ENCODE results near the gene SRRD.
"Not testable (repeated sequence)": the region's sequence is repeated elsewhere in the genome, so short reads cannot be mapped to it uniquely, and the experiment has no call there.

The SRRD gene, protein sequence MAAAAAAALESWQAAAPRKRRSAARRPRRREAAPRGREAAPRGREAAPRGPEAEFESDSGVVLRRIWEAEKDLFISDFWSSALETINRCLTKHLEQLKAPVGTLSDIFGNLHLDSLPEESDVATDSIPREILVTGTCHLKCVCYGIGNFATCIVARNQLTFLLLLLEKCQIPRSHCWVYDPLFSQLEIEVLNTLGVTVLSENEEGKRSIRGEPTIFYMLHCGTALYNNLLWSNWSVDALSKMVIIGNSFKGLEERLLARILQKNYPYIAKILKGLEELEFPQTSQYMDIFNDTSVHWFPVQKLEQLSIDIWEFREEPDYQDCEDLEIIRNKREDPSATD

DNA sequence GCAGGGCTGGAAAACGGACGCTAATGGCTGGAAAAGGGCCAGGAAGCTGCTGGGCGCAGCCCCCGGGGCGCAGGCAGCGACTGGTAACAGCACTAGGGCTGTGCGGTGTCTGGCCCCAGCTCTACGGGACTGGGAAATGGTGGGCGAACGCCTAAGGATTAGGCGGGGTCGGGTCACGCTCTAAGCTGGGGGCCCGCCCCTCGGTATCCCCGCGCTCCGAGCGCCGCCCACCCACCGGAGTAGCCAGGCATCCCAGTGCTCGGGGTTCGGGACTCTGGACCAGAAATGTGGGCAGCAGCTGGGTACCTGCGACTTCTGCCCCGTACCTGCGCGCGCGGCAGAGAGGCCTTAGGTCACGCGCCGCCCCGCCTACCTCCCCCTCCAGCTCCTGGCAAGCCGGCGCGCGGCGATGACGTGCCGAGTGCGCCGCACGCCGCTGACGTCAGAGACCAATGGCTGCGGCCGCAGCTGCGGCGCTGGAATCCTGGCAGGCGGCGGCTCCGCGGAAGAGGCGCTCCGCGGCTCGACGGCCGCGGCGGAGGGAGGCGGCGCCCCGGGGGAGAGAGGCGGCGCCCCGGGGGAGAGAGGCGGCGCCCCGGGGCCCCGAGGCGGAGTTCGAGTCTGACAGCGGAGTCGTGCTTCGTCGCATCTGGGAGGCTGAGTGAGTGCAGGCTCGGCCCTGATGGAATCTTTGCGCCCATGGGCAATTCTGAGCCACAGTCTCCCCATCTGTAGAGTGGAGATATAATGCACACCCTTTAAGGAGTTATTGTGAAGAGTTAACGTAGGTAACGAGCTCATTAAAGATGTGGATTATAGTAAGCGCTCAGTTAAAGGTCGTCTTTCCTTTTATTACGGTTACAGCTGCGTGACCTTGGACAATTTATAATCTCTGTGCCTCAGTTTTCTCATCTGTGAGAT is at the start of gene SRRD, which contains the start of gene HPS4:
Gene SRRD, plus strand, starts transcription at position 439 of the 921 bp plus-strand sequence. Its CDS starts 14 bp downstream, at position 453.
Gene HPS4, minus strand, starts transcription at position 345 of the 921 bp plus-strand sequence. CDS start 2,021 bp downstream, outside the sequence.
- Mint-ChIP-seq H3K27ac (peak within 1 kb of the TSS; percentile 96), H3K9me3 (no peaks in the 10 kb centered on the region), H3K4me1 (ENCODE audit: low read depth) (peaks cover 69% of the 10 kb centered on the region), H3K27me3 (no peaks in the 10 kb centered on the region), H3K4me3 (peak within 1 kb of the TSS; percentile 96), H3K36me3 (ENCODE audit: low read depth) (peaks cover 46% of the 10 kb centered on the region)

DNA sequence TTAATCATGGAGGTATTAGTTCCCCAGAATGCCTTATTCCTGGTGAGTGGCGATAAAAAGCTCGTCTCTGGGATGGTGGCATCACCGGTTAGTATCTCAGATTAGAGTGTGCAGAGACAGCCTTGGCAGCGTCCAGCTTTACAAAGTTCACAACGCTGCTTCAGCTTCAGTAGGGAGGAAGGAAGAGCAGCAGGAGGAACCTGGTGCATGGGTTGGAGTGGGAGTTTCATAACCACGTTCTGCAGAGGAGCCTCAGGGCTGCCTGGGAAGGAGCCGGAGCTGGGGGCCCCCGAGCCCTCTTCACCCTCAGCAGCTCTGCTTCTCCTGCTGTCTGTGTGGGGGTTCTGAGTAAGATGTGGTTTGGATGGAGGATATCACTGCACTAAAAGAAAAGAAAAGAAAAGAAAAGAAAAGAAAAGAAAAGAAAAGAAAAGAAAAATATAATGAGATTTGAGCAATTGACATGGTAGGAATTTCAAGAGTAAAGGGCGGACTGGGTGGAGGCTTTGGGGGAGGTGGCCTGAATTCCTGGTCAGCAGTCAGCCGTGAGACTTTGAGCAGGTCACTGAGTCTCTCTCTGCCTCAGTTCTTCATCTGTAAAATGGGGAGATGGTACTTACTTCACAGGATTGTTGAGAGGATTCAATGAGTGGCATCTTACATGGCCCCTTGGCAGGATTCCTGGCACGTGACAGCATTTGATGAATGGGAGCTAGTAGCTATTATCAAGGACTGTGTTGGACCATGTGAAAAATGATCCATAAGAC is 48.2 kb upstream of the SRRD start:
- Mint-ChIP-seq H3K4me3 (no peak overlapping the region), H3K27ac (no peak overlapping the region), H3K9me3 (no peaks in the 10 kb centered on the region), H3K27me3 (no peaks in the 10 kb centered on the region), H3K4me1 (ENCODE audit: low read depth) (peaks cover 43% of the 10 kb centered on the region), H3K36me3 (ENCODE audit: low read depth) (peaks cover 40% of the 10 kb centered on the region)

DNA sequence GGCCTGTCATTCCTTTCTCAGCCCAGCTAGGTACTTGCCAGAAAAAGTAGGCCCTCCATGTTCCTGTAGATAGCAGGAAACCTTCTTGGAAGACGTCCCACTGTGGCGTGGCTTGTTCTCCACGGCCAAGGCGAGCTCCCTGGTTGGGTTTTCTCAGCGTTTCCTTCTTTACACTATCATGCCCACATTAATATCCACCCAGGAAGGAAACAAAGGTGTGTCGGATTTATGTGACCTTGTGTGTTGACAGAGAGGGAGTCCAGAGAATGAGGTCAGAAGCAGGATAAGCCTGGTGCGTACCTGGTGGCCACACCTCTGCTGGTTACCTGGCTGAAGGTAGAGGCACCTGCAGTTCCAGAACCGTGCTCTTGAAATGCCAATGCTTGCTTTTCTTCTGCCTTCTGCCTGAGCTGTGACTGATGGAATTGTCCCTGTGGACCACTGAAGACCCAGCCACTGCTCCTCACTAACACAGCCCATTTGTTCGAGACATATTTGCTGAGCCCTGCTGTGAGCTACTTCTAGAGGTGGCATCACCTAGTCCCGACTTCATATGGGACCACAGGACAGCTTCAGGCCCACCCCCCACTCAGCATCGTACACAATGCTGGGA is 46.7 kb upstream of the SRRD start:
- peaks cover 28% of the 10 kb centered on the region for H3K4me1 Mint-ChIP-seq (ENCODE audit: low read depth)
- peaks cover 40% of the 10 kb centered on the region for H3K36me3 Mint-ChIP-seq (ENCODE audit: low read depth)
- no peaks in the 10 kb centered on the region for H3K27me3 Mint-ChIP-seq
- H3K4me3 Mint-ChIP-seq, result no peak overlapping the region
- H3K9me3 Mint-ChIP-seq, result no peaks in the 10 kb centered on the region
- H3K27ac Mint-ChIP-seq, result no peak overlapping the region

DNA sequence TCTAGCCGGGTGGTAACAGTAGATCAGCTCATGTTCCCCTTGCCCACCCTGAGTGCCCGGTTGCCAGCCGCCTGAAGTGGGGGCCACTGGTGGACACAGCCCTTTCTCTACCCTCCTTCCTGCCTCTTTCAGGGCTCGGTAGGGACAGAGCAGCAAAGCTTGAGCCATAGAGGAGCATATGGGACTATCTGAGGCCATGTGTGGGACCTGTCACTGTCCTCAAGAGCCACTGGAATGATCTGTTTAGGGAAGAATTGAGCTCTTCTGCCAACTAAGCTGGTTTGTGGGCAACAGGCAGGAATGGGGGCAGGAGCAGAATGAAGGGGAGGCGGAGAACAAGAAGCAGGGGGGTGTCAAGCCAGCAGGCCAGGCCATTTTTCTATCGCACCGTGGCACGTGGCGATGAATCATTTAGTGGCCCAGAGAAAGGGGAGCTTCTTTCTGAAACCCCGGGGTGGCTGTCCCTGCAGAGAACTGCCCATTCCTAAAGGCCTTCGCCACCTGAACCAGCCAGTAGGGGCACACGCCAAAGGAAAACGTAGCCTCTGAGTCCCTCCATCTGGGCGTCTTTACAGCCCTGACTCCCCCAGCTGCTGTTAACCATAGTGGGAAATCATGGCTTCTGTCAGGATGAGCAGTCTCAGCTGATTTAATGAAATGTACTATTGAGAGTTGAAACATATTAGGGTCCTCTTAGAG is 45.8 kb upstream of the SRRD start:
- H3K9me3 Mint-ChIP-seq, result no peaks in the 10 kb centered on the region
- no peak overlapping the region for H3K27ac Mint-ChIP-seq
- no peaks in the 10 kb centered on the region for H3K27me3 Mint-ChIP-seq
- H3K36me3 Mint-ChIP-seq (ENCODE audit: low read depth), result peaks cover 41% of the 10 kb centered on the region
- H3K4me3 Mint-ChIP-seq, result no peak overlapping the region
- peaks cover 19% of the 10 kb centered on the region for H3K4me1 Mint-ChIP-seq (ENCODE audit: low read depth)

DNA sequence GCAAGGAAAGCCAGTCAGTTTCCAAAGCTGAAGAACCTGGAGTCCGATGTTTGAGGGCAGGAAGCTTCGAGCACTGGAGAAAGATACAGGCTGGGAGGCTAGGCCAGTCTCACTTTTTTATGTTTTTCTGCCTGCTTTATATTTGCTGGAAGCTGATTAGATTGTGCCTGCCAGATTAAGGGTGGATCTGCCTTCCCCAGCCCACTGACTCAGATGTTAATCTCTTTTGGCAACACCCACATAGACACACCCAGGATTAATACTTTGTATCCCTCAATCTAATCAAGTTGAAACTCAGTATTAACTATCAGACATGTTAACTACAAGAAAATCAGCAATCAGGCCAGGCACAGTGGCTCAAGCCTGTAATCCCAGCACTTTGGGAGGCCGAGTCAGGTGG is 44.9 kb upstream of the SRRD start:
- not testable (repeated sequence) for H3K27me3 Mint-ChIP-seq, H3K27ac Mint-ChIP-seq, H3K9me3 Mint-ChIP-seq, H3K4me3 Mint-ChIP-seq
- Mint-ChIP-seq H3K4me1 (ENCODE audit: low read depth) (peaks cover 18% of the 10 kb centered on the region), H3K36me3 (ENCODE audit: low read depth) (peaks cover 41% of the 10 kb centered on the region)

DNA sequence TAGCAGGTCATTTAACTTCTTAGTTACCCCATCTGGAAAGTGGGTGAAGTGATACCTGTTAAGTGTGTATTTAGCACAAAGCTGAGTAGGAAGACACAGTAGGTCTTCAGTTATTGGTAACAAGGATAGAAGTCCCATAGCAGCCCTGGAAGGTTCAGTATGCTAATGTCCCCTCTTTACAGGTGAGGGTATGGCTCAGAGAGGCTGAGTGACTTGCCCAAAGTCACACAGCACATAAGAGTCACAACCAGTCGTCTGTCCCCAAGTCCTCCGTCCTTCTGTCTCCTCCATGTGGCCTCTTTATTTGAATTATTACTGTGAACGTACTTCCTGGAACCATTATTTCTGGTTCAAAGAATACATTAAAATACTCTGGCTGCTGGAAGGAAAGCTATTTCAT is 44.1 kb upstream of the SRRD start:
- H3K36me3 Mint-ChIP-seq (ENCODE audit: low read depth), result peaks cover 39% of the 10 kb centered on the region
- peaks cover 18% of the 10 kb centered on the region for H3K4me1 Mint-ChIP-seq (ENCODE audit: low read depth)
- H3K27me3 Mint-ChIP-seq, result no peaks in the 10 kb centered on the region
- H3K4me3 Mint-ChIP-seq, result no peak overlapping the region
- H3K9me3 Mint-ChIP-seq, result no peaks in the 10 kb centered on the region
- no peak overlapping the region for H3K27ac Mint-ChIP-seq

DNA sequence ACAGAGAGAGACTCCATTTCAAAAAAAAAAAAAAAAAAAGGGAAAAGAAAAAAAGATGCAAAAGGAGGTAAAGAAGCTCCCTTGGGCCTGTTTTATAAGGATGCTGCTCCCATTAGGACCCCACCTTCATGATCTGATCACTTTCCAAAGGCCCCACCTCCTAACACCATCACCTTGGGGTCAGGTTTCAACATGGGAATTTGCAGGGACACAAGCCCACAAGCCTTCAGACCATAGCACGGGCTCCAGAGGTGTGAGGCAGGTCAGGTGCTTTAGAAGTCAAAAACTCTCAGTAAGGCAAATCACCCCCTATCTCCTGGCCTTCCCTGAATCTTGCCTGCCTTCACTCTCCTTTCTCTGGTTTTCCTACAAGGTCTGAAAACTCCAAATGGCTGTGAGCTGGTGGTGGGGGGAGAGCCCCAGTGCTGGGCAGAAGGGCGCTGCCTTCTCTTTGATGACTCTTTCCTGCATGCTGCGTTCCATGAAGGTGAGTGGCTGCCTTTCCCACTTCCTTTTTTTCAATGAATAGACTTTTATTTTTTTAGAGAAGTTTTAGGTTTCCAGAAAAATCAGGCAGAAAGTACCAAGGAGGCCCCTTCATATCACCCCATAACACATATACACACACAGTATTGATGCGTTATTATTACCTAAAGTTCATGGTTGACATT is 41.5 kb upstream of the SRRD start:
- Mint-ChIP-seq H3K27ac (peak overlapping the region; percentile 45), H3K36me3 (ENCODE audit: low read depth) (peaks cover 19% of the 10 kb centered on the region), H3K4me3 (no peak overlapping the region), H3K4me1 (ENCODE audit: low read depth) (no peaks in the 10 kb centered on the region), H3K27me3 (no peaks in the 10 kb centered on the region), H3K9me3 (no peaks in the 10 kb centered on the region)

DNA sequence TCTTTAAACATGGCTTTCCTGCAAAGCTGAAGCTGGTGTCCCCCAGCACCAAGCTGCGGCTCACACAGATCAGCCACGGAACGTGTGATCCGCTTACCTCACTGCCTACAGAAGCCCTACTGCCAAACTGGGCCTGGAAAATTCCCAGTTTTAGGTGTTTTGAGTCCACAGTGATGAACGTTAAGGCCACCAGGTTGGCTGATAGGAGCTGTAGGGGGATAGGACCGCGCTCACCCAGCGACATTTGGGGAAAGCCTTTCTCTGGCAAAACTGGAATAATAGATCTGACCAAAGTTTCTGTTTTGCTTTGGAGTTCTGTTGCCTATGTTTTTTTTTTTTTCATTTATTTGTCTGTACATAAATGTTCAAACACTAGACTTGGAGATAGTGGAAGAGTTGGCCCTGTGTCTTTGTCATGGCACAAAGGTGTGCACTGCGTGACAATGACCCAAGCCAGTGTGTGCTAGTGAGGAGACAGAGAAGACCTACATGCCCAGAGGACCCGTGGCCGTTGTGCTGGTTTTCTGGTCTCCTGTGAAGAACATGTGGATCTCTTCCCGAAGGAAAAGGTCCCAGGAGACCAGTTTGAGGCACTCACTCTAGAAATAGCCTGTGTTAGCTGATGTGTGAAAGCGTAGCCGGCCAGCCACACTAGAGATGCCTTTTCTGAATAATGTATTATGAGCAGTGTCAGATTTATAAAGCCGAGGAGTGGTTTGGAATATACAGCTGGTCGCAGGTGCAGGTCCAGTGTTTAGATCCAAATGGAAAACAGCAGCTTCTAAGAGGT is 39.6 kb upstream of the SRRD start:
- Mint-ChIP-seq H3K36me3 (ENCODE audit: low read depth) (peaks cover 19% of the 10 kb centered on the region), H3K9me3 (no peaks in the 10 kb centered on the region), H3K27me3 (no peaks in the 10 kb centered on the region), H3K4me1 (ENCODE audit: low read depth) (no peaks in the 10 kb centered on the region), H3K4me3 (no peak overlapping the region), H3K27ac (no peak overlapping the region)

DNA sequence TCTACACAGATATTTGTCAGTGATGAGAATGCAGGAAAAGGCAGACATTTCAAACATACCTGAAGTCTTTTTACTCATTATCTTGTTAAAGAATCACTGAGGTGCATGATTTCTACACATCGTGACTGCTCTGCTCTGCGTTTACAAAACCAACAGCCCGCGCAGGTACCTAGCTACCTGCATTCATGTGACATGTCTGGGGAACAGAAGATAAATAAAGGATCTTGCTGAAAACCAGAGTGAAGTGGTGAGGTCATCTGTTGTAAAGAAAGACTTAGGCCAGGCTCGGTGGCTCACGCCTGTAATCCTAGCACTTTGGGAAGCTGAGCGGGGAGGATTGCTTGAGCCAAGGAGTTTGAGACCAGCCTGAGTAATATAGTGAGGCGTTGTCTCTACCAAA is 38.9 kb upstream of the SRRD start:
- Mint-ChIP-seq H3K36me3 (ENCODE audit: low read depth) (peaks cover 19% of the 10 kb centered on the region), H3K9me3 (no peaks in the 10 kb centered on the region), H3K27ac (no peak overlapping the region), H3K4me1 (ENCODE audit: low read depth) (no peaks in the 10 kb centered on the region), H3K27me3 (no peaks in the 10 kb centered on the region), H3K4me3 (no peak overlapping the region)

DNA sequence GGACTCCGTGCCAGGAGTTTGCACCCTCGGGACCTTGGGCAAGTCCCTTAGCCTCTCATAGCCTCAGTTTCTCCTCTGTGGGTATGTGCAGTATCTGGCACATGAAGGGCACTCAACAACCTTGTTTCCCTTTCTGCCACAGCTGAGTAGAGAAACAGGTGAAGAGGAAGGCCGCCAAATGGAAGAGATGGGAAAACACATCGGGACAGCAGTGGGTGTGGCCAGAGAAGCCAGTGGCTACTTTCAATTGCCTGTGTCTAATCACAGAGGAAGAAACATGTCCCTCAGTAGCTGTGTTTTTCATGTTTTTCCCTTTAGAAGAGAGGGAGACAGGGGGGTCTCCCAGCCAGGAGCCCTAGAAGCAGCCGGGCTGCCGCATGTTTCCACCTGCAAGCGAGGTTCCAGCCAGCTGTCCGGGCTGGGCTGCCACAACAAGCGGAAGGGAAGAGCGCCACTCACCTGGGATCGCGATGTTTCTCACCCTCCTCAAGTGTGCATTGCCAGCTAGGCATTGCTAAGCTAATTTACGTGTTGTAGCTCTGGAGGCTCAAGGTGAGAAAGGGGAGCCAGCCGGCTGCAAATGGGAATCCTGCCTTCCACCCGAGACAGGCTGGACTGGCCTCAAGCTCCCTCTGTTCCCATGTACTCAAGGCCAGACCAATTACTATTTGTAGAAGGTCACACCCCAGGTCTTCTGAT is 38.0 kb upstream of the SRRD start:
- Mint-ChIP-seq H3K27ac (no peak overlapping the region), H3K36me3 (ENCODE audit: low read depth) (peaks cover 22% of the 10 kb centered on the region)

DNA sequence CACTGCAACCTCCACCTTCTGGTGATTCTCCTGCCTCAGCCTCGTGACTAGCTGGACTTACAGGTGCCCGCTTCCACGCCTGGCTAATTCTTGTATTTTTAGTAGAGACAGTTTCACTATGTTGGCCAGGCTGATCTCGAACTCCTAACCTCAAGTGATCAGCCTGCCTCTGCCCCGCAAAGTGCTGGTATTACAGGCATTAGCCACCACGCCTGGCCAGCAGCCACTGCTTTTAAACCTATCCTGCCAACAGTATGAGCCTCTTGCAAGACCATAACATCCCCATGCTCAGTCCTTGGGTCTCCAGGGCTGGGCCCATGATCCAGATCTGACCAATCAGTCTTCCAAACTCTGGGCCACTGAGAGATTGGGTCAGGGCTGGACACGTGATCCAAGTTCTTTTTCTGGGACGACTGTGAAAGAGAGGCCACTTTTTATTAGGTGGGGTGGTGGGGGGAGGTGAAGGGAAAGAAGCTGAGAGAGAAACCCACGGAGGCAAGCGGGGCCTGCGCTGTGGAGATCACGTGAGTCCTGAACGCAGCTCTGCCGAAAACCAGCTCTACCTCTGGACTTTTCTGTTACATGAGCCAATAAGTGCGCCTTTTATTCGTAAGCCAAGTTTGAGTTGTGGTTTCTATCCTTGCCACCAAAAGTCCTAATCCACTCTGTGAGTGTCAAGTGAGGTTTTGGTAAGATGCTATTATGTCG is 36.7 kb upstream of the SRRD start:
- H3K4me3 Mint-ChIP-seq, result no peak overlapping the region
- H3K4me1 Mint-ChIP-seq (ENCODE audit: low read depth), result no peaks in the 10 kb centered on the region
- no peaks in the 10 kb centered on the region for H3K9me3 Mint-ChIP-seq
- no peaks in the 10 kb centered on the region for H3K27me3 Mint-ChIP-seq
- H3K27ac Mint-ChIP-seq, result peak overlapping the region; percentile 58
- H3K36me3 Mint-ChIP-seq (ENCODE audit: low read depth), result peaks cover 29% of the 10 kb centered on the region

More for the DNA sequence above, 38.0 kb upstream of the SRRD start:
- no peaks in the 10 kb centered on the region for H3K27me3 Mint-ChIP-seq
- no peaks in the 10 kb centered on the region for H3K9me3 Mint-ChIP-seq
- no peaks in the 10 kb centered on the region for H3K4me1 Mint-ChIP-seq (ENCODE audit: low read depth)
- no peak overlapping the region for H3K4me3 Mint-ChIP-seq
